HG03378 (cell line): ENCODE measurements around the gene FAM168B.

Experiments used
- ATAC-seq: cut with Tn5 transposase; IDR thresholded peaks from one replicate; pipeline ENCODE4 v1.9.1; 2021; ENCODE audit warnings: mild to moderate bottlenecking, moderate library complexity; ENCODE audit not compliant: unreplicated experiment

The FAM168B gene

GRCh38 chr2:131056204-131056931 lies 36.9 kb downstream of the FAM168B start:
- no peak for ATAC-seq

- ATAC-seq: no peak
These were observed 37.8 kb downstream of the FAM168B start for GRCh38 chr2:131055169-131056065.

GRCh38 chr2:131054488-131054887 lies 38.8 kb downstream of the FAM168B start:
- ATAC-seq: no peak

- no peak for ATAC-seq
These were observed 40.5 kb downstream of the FAM168B start for GRCh38 chr2:131052741-131053263.

- no peak for ATAC-seq
These were observed 42.4 kb downstream of the FAM168B start for GRCh38 chr2:131050896-131051295.

- no peak for ATAC-seq
These were observed 44.0 kb downstream of the FAM168B start for GRCh38 chr2:131049150-131049718.

DNA sequence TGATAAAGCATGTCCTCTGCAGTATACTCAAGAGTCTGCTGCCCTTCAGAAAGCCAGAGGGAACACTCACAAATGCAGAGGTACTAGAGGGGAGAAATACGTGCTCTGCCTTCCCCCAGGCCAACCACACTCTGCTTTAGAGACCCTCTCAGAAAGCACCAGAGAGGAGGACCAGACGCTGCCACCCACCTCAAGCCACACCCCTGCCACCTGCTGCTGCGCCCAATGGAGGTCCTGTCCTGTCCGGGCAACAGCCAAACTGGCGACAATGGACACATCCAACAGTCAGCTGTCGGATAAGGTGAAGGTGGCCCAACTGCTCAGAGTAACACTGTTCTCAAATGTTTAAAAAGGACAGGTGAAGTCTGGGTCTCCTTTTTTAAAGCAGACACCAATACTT lies 44.6 kb downstream of the FAM168B start:
- ATAC-seq: no peak

GRCh38 chr2:131047920-131048560 lies 45.2 kb downstream of the FAM168B start:
- ATAC-seq: no peak

GRCh38 chr2:131046918-131047652 lies 46.2 kb downstream of the FAM168B start:
- ATAC-seq: no peak

DNA sequence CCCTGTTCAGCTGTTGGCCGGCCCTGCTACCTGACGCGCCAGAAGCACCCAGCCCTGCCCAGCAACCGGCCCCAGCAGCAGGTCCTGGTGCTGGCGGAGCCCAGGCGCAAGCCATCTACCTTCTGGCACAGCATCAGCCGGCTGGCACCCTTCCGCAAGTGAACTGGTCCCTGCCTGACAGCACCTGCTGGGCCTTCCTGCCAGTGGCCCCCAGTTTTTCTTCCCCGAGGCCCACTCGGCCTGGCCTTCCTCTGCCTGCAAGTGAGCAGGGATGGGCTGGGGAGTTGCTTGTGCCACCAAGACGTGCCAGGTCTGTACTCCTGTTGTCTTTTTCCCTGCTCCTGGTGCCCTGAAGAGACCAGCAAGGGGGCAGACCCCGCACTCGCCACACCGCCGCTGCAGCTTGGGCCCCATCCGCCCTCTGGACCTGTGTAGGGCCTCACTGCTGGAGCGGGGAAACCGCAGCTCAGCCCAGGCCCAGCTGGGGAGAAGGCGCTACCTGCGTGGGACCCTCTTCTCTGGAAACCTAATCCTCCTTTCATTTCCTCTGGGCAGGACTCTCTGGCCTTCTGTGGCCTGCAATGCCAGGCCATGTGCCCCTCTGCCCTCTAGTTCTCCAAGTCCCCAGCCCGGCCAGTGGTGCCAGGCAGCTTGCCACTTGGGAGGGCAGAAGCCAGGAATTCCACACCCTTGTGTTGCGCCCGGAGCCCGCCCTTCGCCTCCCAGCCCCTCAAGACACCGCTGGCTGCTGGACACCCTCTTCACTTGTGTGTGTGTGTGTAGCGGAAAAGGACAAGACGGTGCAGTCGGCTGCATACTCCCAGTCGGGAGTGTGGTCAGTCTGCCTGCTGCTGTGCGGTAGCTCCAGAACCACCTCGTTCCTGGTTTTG lies 47.0 kb downstream of the FAM168B start:
- no peak for ATAC-seq

DNA sequence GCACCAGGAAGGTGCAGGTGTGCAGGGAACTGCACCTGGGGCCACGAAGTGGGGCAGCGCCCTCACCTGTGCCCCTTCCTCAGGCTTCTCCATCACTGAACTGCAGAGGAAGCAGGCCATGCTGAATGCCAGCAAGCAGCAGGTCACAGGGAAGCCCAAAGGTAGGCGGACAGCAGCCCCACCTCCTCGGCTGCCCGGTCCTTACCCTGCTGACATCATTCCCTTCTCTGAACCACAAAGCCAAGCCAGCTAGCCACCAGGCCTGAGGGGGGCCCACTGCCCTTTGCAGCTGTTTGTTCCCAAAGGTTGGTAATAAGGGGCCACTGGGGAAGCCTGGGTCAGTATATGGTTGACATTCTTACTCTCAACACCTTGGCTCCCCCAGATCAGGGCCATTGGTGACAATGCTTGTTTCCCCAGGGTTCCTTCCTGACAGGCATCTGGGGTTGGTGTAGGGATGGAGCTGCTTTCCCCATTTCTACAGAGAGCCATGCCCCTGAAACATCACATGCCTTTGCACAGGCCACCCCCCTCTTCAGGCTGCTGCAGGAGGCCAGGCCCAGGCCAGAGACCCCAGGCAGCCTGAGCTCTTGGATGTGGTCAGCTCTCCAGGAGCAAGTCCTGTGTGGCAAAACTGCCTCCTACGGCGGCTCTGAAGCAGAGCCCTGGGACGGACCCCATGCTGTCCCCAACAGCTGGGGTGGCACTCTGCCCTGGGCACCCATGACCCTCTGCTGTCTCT lies 47.8 kb downstream of the FAM168B start:
- no peak for ATAC-seq

- ATAC-seq: no peak
These were observed 48.5 kb downstream of the FAM168B start for GRCh38 chr2:131044757-131045150.

- ATAC-seq: no peak
These were observed 49.0 kb downstream of the FAM168B start for GRCh38 chr2:131044075-131044756.

- ATAC-seq: no peak
These were observed 49.8 kb downstream of the FAM168B start for GRCh38 chr2:131043199-131044074.

- ATAC-seq: no peak
These were observed 51.0 kb downstream of the FAM168B start for GRCh38 chr2:131042148-131042775.

DNA sequence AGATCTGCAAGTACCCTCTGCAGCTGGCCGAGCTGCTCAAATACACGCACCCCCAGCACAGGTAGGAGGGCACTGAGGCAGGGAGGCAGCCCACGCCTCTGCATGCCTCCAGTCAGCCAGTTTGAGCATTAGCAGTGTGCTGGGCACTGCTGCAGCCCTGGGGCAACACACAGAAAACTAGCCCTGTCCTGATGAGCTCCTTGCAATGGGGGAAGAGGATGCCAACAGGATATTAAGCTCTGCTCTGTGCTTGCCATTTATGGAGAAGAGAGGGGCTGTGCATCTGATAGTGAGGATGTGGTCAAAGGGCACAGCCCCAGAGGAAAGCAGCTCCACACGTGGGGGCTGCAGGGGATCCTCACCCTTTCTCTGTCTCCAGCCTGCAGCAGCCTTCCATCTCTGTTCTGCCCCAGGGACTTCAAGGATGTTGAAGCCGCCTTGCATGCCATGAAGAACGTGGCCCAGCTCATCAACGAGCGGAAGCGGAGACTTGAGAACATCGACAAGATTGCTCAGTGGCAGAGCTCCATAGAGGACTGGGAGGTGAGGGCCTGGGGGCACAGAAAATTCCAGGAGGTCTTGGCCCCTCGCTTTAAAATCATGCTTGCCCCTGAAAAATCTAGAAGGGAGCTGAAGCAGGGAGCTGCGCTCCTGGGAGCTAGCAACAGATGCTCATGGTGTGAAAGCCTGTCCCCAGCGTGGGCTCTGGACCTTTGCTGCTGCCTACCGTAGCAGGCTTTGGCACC lies 51.7 kb downstream of the FAM168B start:
- no peak for ATAC-seq
